Spleen (tissue), 11 donors: Measurements from ENCODE around the gene SIX5. TPM values are rescaled to one million over a fixed set of nuclear protein-coding genes. Genes with fewer than 3 reads are reported as not detected.

ENCODE experiments used
- DNase-seq: peaks from one replicate; pipeline ENCODE4 v3.0.0-alpha.2; 2020
- H3K27ac ChIP-seq, 8 donors: fragments of 200-600 bp; sonication (generic) in 7 of 8; 1 replicate in 4 of 8; 2 replicates in 4 of 8; pipeline versions ENCODE4 v1.5.0 to v1.8.0; 2016 to 2021; ENCODE audit warnings: inconsistent platforms in 4 of 8, mild to moderate bottlenecking in 4 of 8, moderate library complexity in 1 of 8
- H3K27me3 ChIP-seq, 7 donors: fragments of 200-600 bp; sonication (generic) in 6 of 7; replicated peaks in 1 of 7; 1 replicate in 4 of 7; 2 replicates in 3 of 7; pipeline versions ENCODE4 v1.5.0 to v1.8.0; 2016 to 2021; ENCODE audit warnings: inconsistent platforms in 3 of 7, mild to moderate bottlenecking in 1 of 7
- H3K36me3 ChIP-seq, 6 donors: fragments of 200-600 bp; sonication (generic) in 5 of 6; 1 replicate in 4 of 6; 2 replicates in 2 of 6; pipeline versions ENCODE4 v1.5.0 to v1.8.0; 2016 to 2021; ENCODE audit warnings: inconsistent platforms in 2 of 6
- H3K4me1 ChIP-seq, 6 donors: fragments of 200-600 bp; sonication (generic) in 5 of 6; 1 replicate in 3 of 6; 2 replicates in 3 of 6; pipeline versions ENCODE4 v1.5.0 to v1.8.0; 2016 to 2021; ENCODE audit warnings: inconsistent platforms in 3 of 6
- H3K4me3 ChIP-seq, 8 donors: fragments of 200-600 bp; sonication (generic) in 7 of 8; 1 replicate in 4 of 8; 2 replicates in 4 of 8; pipeline versions ENCODE4 v1.5.0 to v1.8.0; 2016 to 2021; ENCODE audit warnings: inconsistent platforms in 4 of 8, mild to moderate bottlenecking in 4 of 8, moderate library complexity in 2 of 8
- H3K9me3 ChIP-seq, 8 donors: fragments of 200-600 bp; sonication (generic) in 7 of 8; 1 replicate in 4 of 8; 2 replicates in 4 of 8; pipeline versions ENCODE4 v1.5.0 to v1.8.0; 2016 to 2021; ENCODE audit warnings: inconsistent platforms in 4 of 8
- CTCF ChIP-seq, 11 experiments: fragments of 200-600 bp in 7 of 11; fragments of 450-650 bp in 4 of 11; sonication (generic) in 4 of 11; IDR thresholded peaks in 8 of 11; conservative IDR thresholded peaks in 3 of 11; 1 replicate in 7 of 11; 2 replicates in 4 of 11; pipeline versions ENCODE4 v1.4.0 to v1.8.0; 2016 to 2021; ENCODE audit warnings: antibody characterized with exemption in 11 of 11, inconsistent platforms in 4 of 11, mild to moderate bottlenecking in 1 of 11
- POLR2A ChIP-seq, 3 donors: fragments of 450-650 bp; IDR thresholded peaks; one replicate each; pipeline ENCODE4 v1.5.1; 2017; ENCODE audit warnings: antibody characterized with exemption in 3 of 3, mild to moderate bottlenecking in 1 of 3
- POLR2AphosphoS5 ChIP-seq, 3 donors: sonication (generic); formaldehyde crosslinking; IDR thresholded peaks; one replicate each; pipeline ENCODE4 v1.5.1; 2017; ENCODE audit warnings: antibody characterized with exemption in 3 of 3
- WGBS, 5 donors: extraction: QIAGEN DNeasy Blood & Tissue Kit in 3 of 5; methylation state at CpG; one replicate each; pipeline versions ENCODE4 v1.1.5 to v1.1.7; 2013 to 2018; 5-methylcytosine and 5-hydroxymethylcytosine counted together
- intact Hi-C: fragments of 100-400 bp; cut with DNase I; formaldehyde crosslinking; loops from one replicate; pipeline ENCODE4 v1.15.0; 2023; ENCODE audit warnings: low total_unique reads
- polyA plus RNA-seq, 3 donors: library from polyadenylated mRNA; stranded (reverse); fragments of 200-250 nt; gene quantifications; one replicate each; pipeline ENCODE4 v1.2.1, GENCODE V29; 2013
- total RNA-seq, 7 donors: library from RNA; depleted of rRNA in 3 of 7; stranded (reverse); fragments of >200 nt in 3 of 7; fragmentation: NEBNext Ultra II Directional in 4 of 7; extraction: Animal tissue kit (Norgen Biotek cat#: 25700) in 4 of 7; gene quantifications; one replicate each; pipeline versions ENCODE4 v1.1.0 to v1.2.1, GENCODE V29; 2016 to 2021
- donor health status: healthy with polysubstance abuse.
- donor health status: DM: no; HTN: no; CAD: no; lungs with moderate emphysema.
- donor health status: DM: no; HTN: no; CAD: no.
- donor health status: Bipolar disorder and iron deficiency.
- donor health status: healthy.
- donor health status: DM: no; HTN: no; CAD: no.
- donor health status: DM: yes; HTN: yes; CAD: no.

Gene SIX5
- total and polyA plus RNA-seq, 10 donors: 4.4 to 13.2 (median 8.1) TPM

GRCh38 chr19:45761714-45762113, 7.3 kb downstream of the SIX5 start:
- Histone ChIP-seq H3K9me3 (no peaks in the 10 kb centered on the region), H3K4me1 (peaks cover 0 to 28% (median 15%) of the 10 kb centered on the region in 6 donors), H3K27ac (no peak overlapping the region), H3K4me3 (no peak overlapping the region), H3K36me3 (no peaks in the 10 kb centered on the region), H3K27me3 (peaks cover 0 to 53% (median 0%) of the 10 kb centered on the region in 7 donors)
- DNase-seq: no peak
- intact Hi-C loops: no loop called here
- 74 to 88% (median 82%) methylated on average over 6 to 17 of the region's 17 CpGs for whole genome bisulfite sequencing, 5 donors
- TF ChIP-seq POLR2AphosphoS5 (IDR thresholded peaks at IDR 0.05) (no peak), POLR2A (IDR thresholded peaks at IDR 0.05) (no peak), CTCF (IDR thresholded peaks at IDR 0.05 in 8 of 11, conservative IDR thresholded peaks at IDR 0.05 in 3 of 11) (no peak)

- peaks cover 0 to under 1% (median 0%) of the 10 kb centered on the region in 6 donors for H3K4me1 ChIP-seq
- WGBS, 5 donors: 72 to 88% (median 82%) methylated on average over 9 of the region's 9 CpGs
Measured at GRCh38 chr19:45758921-45759320, 10.1 kb downstream of the SIX5 start.

GRCh38 chr19:45757695-45758094, 11.4 kb downstream of the SIX5 start:
- H3K4me3 ChIP-seq: no peak overlapping the region
- intact Hi-C loops: no loop called here
- H3K4me1 ChIP-seq: no peaks in the 10 kb centered on the region
- no peaks in the 10 kb centered on the region for H3K36me3 ChIP-seq
- no peak overlapping the region for H3K27ac ChIP-seq
- peaks cover 0 to 13% (median 0%) of the 10 kb centered on the region in 7 donors for H3K27me3 ChIP-seq
- WGBS, 5 donors: 79 to 88% (median 87%) methylated on average over 9 of the region's 9 CpGs
- TF ChIP-seq POLR2A (IDR thresholded peaks at IDR 0.05) (no peak), CTCF (IDR thresholded peaks at IDR 0.05 in 8 of 11, conservative IDR thresholded peaks at IDR 0.05 in 3 of 11) (no peak), POLR2AphosphoS5 (IDR thresholded peaks at IDR 0.05) (no peak)
- DNase-seq: no peak
- no peaks in the 10 kb centered on the region for H3K9me3 ChIP-seq

More at GRCh38 chr19:45758921-45759320, 10.1 kb downstream of the SIX5 start:
- H3K4me3 ChIP-seq: no peak overlapping the region
- peaks cover 0 to 25% (median 0%) of the 10 kb centered on the region in 7 donors for H3K27me3 ChIP-seq
- no peaks in the 10 kb centered on the region for H3K9me3 ChIP-seq
- TF ChIP-seq POLR2AphosphoS5 (IDR thresholded peaks at IDR 0.05) (no peak), CTCF (IDR thresholded peaks at IDR 0.05 in 8 of 11, conservative IDR thresholded peaks at IDR 0.05 in 3 of 11) (no peak), POLR2A (IDR thresholded peaks at IDR 0.05) (no peak)
- H3K36me3 ChIP-seq: no peaks in the 10 kb centered on the region
- no peak for DNase-seq
- H3K27ac ChIP-seq: no peak overlapping the region
- intact Hi-C loops: no loop called here

GRCh38 chr19:45754323-45754722, 14.7 kb downstream of the SIX5 start:
- Histone ChIP-seq H3K4me3 (no peak overlapping the region), H3K4me1 (no peaks in the 10 kb centered on the region), H3K36me3 (no peaks in the 10 kb centered on the region), H3K9me3 (no peaks in the 10 kb centered on the region), H3K27me3 (peaks cover 0 to 5% (median 0%) of the 10 kb centered on the region in 7 donors), H3K27ac (no peak overlapping the region)
- intact Hi-C loops: no loop called here
- DNase-seq: no peak
- WGBS, 5 donors: 91 to 98% (median 96%) methylated on average over 8 of the region's 8 CpGs
- TF ChIP-seq POLR2AphosphoS5 (IDR thresholded peaks at IDR 0.05): no peak
- TF ChIP-seq CTCF (IDR thresholded peaks at IDR 0.05 in 8 of 11, conservative IDR thresholded peaks at IDR 0.05 in 3 of 11): no peak
- TF ChIP-seq POLR2A (IDR thresholded peaks at IDR 0.05): no peak
